GM18499 (cell line): ENCODE measurements around the gene PHPT1.

Experiments used
- ATAC-seq: cut with Tn5 transposase; IDR thresholded peaks from one replicate; pipeline ENCODE4 v1.9.1; 2021; ENCODE audit warnings: moderate number of reproducible peaks; ENCODE audit not compliant: insufficient read depth, unreplicated experiment

Gene PHPT1

DNA sequence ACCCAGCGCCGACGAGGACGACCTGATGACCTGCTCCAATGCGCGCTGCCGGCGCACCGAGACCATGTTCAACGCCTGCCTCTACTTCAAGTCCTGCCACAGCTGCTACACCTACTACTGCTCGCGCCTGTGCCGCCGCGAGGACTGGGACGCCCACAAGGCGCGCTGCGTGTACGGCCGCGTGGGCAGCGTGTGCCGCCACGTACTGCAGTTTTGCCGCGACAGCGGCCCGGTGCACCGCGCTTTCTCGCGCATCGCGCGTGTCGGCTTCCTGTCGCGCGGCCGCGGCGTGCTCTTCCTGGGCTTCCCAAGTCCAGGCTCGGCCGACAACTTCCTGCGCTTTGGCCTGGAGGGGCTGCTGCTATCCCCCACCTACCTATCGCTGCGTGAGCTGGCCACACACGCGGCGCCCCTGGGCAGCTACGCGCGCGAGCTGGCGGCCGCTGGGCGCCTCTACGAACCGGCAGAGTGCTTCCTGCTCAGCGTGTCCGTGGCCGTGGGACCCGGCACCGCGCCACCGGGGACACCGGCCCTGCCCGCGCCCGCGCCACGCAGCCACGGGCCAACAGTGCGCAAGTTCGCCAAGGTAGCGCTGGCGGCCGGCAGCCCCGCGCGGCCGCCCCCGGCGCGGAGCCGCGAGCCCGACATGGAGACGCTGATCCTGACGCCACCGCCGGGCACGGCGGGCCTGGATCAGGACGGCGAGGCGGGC, 2.7 kb upstream of the PHPT1 start:
- no peak for ATAC-seq

DNA sequence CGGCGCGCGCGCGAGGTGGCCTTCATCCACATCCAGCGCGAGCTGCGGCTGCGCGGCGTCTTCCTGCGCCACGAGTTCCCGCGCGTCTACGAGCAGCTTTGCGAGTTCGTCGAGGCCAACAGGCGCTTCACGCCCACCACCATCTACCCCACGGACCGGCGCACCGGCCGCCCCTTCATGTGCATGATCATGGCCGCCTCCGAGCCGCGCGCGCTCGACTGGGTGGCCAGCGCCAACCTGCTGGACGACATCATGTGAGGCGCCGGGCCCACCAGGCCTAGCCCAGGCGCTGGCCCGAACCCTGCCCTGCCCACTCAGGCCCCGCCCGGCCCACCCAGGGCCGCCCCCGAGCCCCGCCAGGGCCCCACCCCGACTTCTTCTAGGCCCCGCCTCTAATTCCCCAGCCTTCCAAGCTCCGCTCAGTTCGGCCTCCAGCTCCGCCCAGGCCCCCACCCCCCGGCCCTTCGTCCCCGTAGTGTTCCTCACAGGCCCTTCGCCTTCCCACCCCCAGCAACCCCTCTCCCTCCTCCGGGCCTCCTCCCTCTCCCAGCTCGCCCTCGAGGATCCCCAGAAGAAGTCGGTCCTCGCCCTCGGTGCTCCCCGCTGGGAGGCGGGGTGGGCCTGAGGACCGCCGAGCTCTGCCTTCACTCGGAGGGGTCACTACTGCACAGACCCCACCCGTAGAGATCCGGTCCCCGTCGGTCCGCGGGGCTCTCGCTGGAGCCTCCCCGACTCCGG, 2.0 kb upstream of the PHPT1 start:
- no peak for ATAC-seq

DNA sequence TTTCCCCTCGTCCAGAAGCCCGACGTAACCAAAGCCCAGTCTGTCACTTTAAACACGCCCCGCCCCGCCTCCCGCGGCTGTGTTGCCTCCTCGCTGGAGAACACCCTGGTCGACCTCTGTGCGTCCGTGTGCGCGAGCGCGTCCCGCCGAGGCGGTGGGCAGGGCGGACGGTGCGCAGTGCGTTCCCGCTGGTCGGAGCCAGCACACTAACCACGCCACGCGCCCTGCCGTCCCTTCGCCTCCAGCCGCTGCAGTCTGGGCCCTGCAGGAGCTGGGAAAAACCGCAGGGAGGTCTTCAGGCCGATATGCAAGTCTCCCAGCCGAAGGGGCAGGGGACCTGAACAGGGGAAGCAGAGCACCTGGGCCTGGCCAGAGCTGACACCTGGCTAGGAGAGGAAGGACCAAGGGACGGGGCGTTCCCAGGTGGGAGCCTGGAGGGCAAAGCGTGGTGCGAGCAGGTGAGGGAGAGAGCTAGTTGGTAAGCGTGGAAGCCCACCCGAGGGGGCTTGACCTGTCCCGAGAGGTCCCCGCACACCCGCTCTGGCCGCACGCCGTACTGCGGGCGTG, 1.3 kb upstream of the PHPT1 start:
- ATAC-seq: no peak

DNA sequence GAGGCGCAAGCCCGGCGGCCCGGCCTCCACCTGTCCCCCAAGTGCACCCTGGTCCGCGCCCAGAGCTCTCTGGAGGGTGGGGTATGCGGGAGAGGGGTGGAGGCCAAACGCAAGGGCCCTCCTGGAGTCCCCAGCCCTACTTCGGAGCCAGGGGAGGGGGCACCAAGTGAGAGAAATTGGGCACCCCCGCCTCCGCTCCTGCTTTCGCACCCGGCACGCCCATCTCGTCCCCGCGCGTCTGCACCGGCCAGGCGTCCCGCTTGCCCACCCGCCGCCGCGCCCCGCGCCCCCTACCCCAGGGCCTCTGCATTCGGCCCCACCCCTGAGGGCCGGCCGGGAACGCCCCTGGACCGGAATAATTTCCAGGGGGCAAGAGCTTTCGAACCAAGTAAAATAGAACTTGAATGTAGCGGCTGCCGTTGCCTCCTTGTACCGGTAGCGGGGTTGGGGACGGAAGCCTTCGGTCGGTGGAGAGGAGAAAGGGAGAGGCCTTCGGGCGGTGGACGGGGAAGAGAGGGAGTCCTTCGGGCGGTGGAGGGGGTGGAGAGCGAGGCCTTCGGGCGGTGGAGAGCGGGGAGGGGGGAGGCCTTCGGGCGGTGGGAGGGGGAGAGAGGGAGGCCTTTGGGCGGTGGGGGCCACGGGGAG, 694 bp upstream of the PHPT1 start:
- no peak for ATAC-seq

DNA sequence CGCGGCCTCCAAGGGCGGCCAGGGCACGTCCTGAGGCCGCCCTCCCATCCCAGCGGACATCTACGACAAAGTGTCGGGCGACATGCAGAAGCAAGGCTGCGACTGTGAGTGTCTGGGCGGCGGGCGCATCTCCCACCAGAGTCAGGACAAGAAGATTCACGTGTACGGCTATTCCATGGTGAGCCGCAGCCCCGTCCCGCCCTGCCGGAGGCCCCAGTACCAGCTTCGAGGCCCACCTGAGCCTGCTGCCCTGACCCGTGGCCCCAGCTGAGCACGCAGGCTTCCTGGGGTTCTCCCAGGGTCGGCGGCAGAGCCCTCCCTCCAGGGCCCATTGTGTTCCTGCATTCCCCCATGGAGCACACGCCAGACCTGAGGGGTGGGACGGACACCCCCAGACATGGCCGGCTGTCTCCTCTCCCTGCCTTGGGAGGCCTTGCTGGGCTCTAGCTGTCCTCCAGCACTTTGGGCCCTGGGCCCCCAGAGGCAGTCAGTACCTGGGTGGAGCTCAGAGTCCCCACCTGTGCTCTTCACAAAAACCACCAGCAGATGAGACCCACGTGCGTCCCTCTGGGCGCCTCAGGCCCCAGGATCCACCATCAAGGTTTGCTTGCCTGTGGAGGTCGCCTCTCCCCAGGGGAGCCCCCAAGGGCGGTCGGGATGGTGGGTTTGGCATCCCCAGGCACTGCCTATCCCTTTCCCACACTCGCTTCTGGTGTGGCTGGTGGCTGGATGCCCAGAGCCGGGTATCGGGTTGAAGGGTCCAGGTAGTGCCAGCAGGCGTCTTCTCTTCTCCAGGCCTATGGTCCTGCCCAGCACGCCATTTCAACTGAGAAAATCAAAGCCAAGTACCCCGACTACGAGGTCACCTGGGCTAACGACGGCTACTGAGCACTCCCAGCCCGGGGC, 1.0 kb downstream of the PHPT1 start:
- ATAC-seq: no peak

DNA sequence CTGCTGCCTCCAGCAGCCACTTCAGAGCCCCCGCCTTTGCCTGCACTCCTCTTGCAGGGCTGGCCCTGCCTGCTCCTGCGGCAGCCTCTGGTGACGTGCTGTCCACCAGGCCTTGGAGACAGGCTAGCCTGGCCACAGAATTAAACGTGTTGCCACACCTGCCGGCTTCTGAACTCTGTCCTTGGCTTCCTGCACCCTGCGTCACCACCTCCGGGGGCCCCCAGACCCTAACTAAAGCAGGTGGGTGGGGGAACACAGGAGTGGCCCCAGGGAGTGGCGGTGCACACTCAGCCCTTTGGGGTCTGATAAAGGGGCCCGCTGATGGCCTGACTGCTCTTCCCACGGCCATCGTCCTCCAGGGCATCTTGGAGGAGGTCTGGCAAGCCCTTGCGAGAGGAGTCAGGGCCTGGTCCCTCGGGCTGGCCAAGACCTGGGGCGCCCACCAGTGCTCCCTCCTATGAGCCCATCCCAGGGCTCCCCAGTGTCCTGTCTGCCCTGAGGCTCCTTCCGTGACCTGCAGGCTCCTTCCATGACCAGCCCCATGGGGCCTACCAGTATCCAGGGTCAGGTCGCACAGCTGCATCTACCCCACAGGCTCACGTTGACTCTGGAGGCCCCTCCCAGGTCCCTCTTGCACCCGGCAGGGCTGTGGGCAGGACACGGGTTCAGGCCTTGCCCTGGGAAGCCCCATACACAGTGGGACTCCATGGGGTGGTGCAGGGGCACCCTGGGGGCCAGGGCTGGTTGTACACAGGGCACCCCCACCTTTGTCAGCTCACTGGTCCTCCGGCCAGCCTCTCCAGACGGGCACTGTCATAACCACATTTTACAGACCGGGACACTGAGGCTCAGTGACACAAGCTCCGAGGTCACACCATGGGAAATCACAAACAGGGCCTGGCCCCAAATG, 1.9 kb downstream of the PHPT1 start:
- no peak for ATAC-seq

DNA sequence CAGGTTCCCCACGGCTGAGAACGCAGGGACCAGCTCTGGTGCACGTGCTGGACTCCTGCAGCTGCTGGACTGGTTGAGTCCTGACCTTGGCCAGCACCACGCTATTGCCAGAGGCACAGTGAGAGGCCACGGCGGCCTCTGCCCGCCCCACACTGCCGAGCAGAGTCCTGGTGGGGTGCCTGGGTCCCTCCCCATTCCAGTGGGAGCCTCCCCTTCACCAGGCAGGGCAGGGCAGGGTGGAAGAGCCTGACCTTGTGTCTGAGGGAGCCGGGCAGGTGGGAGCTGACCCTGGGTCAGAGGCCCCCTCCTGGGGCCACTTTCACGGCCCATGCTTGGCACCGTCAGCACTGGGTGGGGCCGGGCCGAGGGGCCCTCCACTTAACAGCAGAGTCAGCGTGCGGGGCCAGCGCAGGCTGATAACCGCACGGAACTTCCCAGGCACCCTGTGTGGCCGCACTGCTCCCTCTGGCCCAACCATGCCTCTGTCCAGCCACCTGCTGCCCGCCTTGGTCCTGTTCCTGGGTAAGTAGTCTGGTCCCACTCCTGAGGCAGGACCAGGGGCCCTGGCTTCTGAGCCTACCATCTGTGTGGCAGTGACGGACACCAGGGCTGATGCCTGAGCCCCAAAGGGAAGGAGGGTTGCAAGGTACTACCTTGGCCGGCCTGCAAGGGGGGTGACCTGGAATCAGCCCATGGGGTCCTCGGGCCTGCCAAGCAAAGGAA, 2.9 kb downstream of the PHPT1 start, which contains the start of gene MAMDC4:
Gene MAMDC4 (plus strand): TSS at position 406 of the 723 bp plus-strand sequence. CDS start 71 bp downstream, at position 477.
- no peak for ATAC-seq

DNA sequence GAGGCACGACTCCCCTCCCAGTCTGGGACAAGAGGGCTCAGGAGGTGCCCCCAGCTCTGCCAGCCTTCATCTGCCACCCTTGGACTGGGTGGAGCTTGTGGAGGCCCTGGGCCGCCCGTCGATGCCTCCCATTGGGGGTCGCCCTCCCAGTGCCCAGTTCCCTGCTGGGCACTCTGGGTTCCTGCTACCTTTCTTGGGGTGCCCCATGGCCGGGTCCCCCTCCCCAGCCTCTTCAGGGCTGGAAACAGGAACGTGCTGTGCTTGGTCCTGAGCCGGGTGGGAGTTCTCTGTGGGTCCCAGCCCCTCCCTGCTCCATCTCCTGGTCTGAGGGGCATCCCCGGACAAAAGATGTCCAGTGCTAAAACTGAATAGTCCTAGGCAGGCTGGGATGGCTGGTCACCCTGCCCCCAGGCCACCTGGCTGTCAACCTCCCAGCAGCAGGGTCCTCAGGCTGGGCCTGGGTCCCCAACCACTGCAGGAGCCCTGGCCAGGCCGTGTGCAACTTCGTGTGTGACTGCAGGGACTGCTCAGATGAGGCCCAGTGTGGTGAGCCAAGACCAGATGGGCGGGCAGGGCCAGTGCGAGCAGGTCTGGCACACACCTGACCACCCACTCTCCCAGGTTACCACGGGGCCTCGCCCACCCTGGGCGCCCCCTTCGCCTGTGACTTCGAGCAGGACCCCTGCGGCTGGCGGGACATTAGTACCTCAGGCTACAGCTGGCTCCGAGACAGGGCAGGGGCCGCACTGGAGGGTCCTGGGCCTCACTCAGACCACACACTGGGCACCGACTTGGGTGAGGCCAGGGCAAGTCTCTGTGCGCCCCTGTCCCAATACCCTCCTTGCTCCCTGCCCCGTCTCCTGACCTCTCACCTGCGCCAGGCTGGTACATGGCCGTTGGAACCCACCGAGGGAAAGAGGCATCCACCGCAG, 3.7 kb downstream of the PHPT1 start:
- no peak for ATAC-seq

DNA sequence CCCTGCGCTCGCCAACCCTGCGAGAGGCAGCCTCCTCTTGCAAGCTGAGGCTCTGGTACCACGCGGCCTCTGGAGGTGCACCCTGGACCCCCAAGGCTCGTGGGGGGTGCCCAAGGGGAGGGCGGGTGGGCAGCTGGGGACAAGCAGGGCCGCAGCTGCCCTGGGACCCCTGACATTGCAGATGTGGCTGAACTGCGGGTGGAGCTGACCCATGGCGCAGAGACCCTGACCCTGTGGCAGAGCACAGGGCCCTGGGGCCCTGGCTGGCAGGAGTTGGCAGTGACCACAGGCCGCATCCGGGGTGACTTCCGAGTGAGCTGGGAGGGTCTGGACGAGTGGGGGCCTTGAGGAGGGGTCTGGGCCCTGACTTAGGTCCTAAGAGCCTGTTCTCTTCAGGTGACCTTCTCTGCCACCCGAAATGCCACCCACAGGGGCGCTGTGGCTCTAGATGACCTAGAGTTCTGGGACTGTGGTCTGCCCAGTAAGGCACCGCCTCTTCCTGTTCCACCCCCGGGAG, 4.4 kb downstream of the PHPT1 start:
- no peak for ATAC-seq

DNA sequence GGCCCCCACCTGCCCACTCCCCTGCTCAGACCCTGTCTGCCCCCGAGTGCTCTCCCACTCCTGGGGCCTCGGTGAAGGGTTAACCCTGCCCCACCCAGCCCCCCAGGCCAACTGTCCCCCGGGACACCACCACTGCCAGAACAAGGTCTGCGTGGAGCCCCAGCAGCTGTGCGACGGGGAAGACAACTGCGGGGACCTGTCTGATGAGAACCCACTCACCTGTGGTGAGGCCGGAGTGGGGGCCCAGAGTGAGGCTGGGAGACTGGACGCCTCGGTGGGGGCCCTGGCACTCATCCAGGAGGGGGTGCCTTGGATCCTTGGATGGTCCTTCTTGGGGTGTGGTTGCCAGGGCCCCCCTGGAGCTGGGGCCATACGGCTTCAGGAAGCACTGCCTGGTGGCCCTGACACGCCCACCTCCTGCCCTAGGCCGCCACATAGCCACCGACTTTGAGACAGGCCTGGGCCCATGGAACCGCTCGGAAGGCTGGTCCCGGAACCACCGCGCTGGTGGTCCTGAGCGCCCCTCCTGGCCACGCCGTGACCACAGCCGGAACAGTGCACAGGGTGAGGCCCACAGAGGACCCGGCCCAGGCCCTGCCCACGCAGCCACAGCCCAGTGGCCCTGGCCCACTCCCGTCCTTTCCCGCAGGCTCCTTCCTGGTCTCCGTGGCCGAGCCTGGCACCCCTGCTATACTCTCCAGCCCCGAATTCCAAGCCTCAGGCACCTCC, 5.1 kb downstream of the PHPT1 start:
- ATAC-seq: no peak

DNA sequence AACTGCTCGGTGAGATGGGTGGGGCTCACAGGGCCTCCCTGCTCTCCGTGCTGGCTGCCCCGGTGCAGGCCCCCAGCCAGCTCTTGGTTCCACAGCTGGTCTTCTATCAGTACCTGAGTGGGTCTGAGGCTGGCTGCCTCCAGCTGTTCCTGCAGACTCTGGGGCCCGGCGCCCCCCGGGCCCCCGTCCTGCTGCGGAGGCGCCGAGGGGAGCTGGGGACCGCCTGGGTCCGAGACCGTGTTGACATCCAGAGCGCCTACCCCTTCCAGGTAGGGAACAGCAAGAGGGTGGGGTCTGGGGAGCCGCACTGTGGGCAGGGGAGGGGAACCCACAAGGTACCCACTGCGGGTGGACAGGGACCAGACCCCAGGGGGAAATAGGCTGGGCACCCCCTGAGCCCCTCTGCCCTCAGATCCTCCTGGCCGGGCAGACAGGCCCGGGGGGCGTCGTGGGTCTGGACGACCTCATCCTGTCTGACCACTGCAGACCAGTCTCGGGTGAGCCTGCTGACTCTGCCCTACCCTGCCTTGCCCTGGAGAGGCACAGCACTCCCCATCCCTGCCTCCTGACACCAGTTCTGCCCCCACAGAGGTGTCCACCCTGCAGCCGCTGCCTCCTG, 5.7 kb downstream of the PHPT1 start:
- no peak for ATAC-seq

DNA sequence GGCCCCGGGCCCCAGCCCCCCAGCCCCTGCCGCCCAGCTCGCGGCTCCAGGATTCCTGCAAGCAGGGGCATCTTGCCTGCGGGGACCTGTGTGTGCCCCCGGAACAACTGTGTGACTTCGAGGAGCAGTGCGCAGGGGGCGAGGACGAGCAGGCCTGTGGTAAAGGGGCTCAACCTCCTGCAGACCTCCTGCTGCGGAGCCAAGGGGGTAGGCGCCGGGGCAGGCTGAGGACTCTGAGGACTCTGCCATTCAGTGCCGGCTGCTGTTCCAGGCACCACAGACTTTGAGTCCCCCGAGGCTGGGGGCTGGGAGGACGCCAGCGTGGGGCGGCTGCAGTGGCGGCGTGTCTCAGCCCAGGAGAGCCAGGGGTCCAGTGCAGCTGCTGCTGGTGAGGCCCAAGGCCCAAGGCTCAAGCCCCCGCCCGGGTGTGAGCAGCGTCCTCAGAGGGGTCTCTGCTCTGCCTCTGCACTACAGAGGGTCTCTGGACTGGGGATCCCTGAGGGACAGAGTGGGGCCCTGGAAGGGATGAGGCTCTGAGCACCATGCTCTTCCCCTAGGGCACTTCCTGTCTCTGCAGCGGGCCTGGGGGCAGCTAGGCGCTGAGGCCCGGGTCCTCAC, 6.4 kb downstream of the PHPT1 start:
- ATAC-seq: no peak

DNA sequence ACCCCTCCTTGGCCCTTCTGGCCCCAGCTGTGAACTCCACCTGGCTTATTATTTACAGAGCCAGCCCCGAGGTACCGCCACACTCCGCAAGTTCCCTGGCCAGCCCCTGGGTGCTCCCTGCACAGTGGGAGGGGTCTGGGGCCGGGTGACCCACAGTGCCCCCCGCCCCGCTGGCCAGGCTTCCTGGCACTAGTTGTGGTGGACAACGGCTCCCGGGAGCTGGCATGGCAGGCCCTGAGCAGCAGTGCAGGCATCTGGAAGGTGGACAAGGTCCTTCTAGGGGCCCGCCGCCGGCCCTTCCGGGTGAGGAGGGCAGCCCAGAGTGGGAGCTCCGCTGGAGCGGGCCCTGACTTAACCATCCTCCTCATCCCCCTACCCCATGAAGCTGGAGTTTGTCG, 6.9 kb downstream of the PHPT1 start:
- ATAC-seq: no peak

DNA sequence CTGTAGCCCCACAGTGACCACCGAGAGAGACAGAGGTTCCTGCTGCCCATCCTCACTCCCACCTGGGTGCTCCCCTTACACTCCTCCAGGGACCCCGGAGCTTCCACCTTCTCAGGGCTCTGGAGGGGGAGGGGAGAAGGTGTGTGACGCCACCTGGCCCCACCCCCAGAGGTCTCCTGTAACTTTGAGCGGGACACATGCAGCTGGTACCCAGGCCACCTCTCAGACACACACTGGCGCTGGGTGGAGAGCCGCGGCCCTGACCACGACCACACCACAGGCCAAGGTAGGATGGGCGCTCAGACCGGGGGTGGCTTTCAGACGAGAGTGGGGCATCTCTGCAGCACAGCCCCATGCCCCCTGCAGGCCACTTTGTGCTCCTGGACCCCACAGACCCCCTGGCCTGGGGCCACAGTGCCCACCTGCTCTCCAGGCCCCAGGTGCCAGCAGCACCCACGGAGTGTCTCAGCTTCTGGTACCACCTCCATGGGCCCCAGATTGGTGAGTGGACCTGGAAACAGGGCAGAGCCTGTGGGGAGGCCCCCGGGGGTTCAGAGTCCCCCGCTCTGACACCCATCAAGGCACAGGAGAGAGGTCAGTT, 7.4 kb downstream of the PHPT1 start:
- ATAC-seq: no peak

DNA sequence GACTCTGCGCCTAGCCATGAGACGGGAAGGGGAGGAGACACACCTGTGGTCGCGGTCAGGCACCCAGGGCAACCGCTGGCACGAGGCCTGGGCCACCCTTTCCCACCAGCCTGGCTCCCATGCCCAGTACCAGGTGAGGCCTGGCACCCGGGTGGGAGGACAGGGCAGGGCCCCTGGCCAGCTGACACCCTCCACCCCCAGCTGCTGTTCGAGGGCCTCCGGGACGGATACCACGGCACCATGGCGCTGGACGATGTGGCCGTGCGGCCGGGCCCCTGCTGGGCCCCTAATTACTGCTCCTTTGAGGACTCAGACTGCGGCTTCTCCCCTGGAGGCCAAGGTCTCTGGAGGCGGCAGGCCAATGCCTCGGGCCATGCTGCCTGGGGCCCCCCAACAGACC, 8.0 kb downstream of the PHPT1 start:
- no peak for ATAC-seq
